Subcutaneous abdominal adipose tissue (tissue), 5 donors: ENCODE data around the gene STYXL2.

Experiments
- H3K27ac ChIP-seq: one replicate; pipeline ENCODE4 v1.7.0; 2013; ENCODE audit warnings: low read depth, mild to moderate bottlenecking, inconsistent platforms, low read length, moderate library complexity
- H3K27me3 ChIP-seq, 5 donors: one replicate each; pipeline ENCODE4 v1.7.0; 2013; ENCODE audit warnings: low read length in 5 of 5, inconsistent platforms in 1 of 5; ENCODE audit not compliant: control insufficient read depth in 5 of 5, insufficient read depth in 4 of 5
- H3K36me3 ChIP-seq, 5 donors: one replicate each; pipeline ENCODE4 v1.7.0; 2013; ENCODE audit warnings: low read length in 5 of 5; ENCODE audit not compliant: control insufficient read depth in 5 of 5, insufficient read depth in 5 of 5
- H3K4me1 ChIP-seq, 5 donors: one replicate each; pipeline ENCODE4 v1.7.0; 2013; ENCODE audit warnings: low read length in 5 of 5, mild to moderate bottlenecking in 3 of 5, moderate library complexity in 1 of 5; ENCODE audit not compliant: control insufficient read depth in 5 of 5, insufficient read depth in 5 of 5
- H3K4me3 ChIP-seq, 5 donors: one replicate each; pipeline ENCODE4 v1.7.0; 2013; ENCODE audit warnings: low read length in 5 of 5, low read depth in 1 of 5
- H3K9ac ChIP-seq, 5 donors: one replicate each; pipeline ENCODE4 v1.7.0; 2013; ENCODE audit warnings: low read length in 5 of 5, mild to moderate bottlenecking in 4 of 5, moderate library complexity in 3 of 5
- H3K9me3 ChIP-seq, 5 donors: one replicate each; pipeline ENCODE4 v1.7.0; 2013; ENCODE audit warnings: low read length in 5 of 5; ENCODE audit not compliant: control insufficient read depth in 5 of 5
- donor health status: healthy.
- donor health status: healthy.
- donor health status: healthy.
- donor health status: healthy.
- donor health status: healthy.

The STYXL2 gene

GRCh38 chr1:167088746-167089417 lies 5.0 kb upstream of the STYXL2 start:
- Histone ChIP-seq H3K4me1 (peaks cover 0 to 6% (median 0%) of the 10 kb centered on the region in 5 donors), H3K27ac (no peak overlapping the region), H3K9ac (no peak overlapping the region), H3K9me3 (no peaks in the 10 kb centered on the region), H3K4me3 (no peak overlapping the region), H3K36me3 (no peaks in the 10 kb centered on the region), H3K27me3 (no peaks in the 10 kb centered on the region)

GRCh38 chr1:167089939-167090313 lies 3.9 kb upstream of the STYXL2 start:
- H3K36me3 ChIP-seq = no peaks in the 10 kb centered on the region
- H3K9ac ChIP-seq = no peak overlapping the region
- no peak overlapping the region for H3K4me3 ChIP-seq
- peaks cover 0 to 3% (median 0%) of the 10 kb centered on the region in 5 donors for H3K27me3 ChIP-seq
- no peak overlapping the region for H3K27ac ChIP-seq
- peaks cover 0 to 10% (median 0%) of the 10 kb centered on the region in 5 donors for H3K4me1 ChIP-seq
- no peaks in the 10 kb centered on the region for H3K9me3 ChIP-seq

GRCh38 chr1:167090314-167090942 lies 3.4 kb upstream of the STYXL2 start, which contains the start of gene GPA33:
Gene GPA33 (minus strand): TSS chr1:167090377. CDS start chr1:167090287, 90 bp downstream.
- H3K4me1 ChIP-seq = peaks cover 0 to 14% (median 0%) of the 10 kb centered on the region in 5 donors
- H3K9ac ChIP-seq = no peak within 1 kb of the TSS
- no peaks in the 10 kb centered on the region for H3K9me3 ChIP-seq
- H3K27ac ChIP-seq = no peak within 1 kb of the TSS
- no peak within 1 kb of the TSS for H3K4me3 ChIP-seq
- no peaks in the 10 kb centered on the region for H3K36me3 ChIP-seq
- H3K27me3 ChIP-seq = peaks cover 0 to 4% (median 0%) of the 10 kb centered on the region in 5 donors

GRCh38 chr1:167092653-167093052 lies 1.2 kb upstream of the STYXL2 start:
- Histone ChIP-seq H3K9ac (no peak overlapping the region), H3K36me3 (no peaks in the 10 kb centered on the region), H3K4me1 (peaks cover 0 to 14% (median 0%) of the 10 kb centered on the region in 5 donors)

GRCh38 chr1:167094690-167095089 lies 815 bp downstream of the STYXL2 start:
- H3K9ac ChIP-seq = no peak overlapping the region
- H3K36me3 ChIP-seq = no peaks in the 10 kb centered on the region
- peaks cover 0 to 4% (median 0%) of the 10 kb centered on the region in 5 donors for H3K27me3 ChIP-seq
- no peak overlapping the region for H3K4me3 ChIP-seq
- H3K27ac ChIP-seq = no peak overlapping the region
- peaks cover 0 to 7% (median 0%) of the 10 kb centered on the region in 5 donors for H3K9me3 ChIP-seq
- peaks cover 0 to 14% (median 0%) of the 10 kb centered on the region in 5 donors for H3K4me1 ChIP-seq

More at GRCh38 chr1:167092653-167093052, 1.2 kb upstream of the STYXL2 start:
- no peak overlapping the region for H3K4me3 ChIP-seq
- no peak overlapping the region for H3K27ac ChIP-seq
- H3K27me3 ChIP-seq = peaks cover 0 to 4% (median 0%) of the 10 kb centered on the region in 5 donors
- peaks cover 0 to 7% (median 0%) of the 10 kb centered on the region in 5 donors for H3K9me3 ChIP-seq

- peaks cover 0 to 4% (median 0%) of the 10 kb centered on the region in 5 donors for H3K27me3 ChIP-seq
- H3K4me1 ChIP-seq = peaks cover 0 to 9% (median 0%) of the 10 kb centered on the region in 5 donors
- no peak overlapping the region for H3K27ac ChIP-seq
- peaks cover 0 to 7% (median 0%) of the 10 kb centered on the region in 5 donors for H3K9me3 ChIP-seq
- H3K4me3 ChIP-seq = no peak overlapping the region
- H3K36me3 ChIP-seq = no peaks in the 10 kb centered on the region
- no peak overlapping the region for H3K9ac ChIP-seq
These were observed 1.5 kb downstream of the STYXL2 start for GRCh38 chr1:167095368-167095767.

- Histone ChIP-seq H3K4me3 (no peak overlapping the region), H3K9me3 (peaks cover 0 to 7% (median 0%) of the 10 kb centered on the region in 5 donors), H3K27me3 (peaks cover 0 to 2% (median 0%) of the 10 kb centered on the region in 5 donors), H3K9ac (no peak overlapping the region), H3K27ac (no peak overlapping the region), H3K36me3 (no peaks in the 10 kb centered on the region), H3K4me1 (peaks cover 0 to 4% (median 0%) of the 10 kb centered on the region in 5 donors)
These were observed 6.0 kb downstream of the STYXL2 start for GRCh38 chr1:167099851-167100250.

- Histone ChIP-seq H3K27me3 (peaks cover 0 to 3% (median 0%) of the 10 kb centered on the region in 5 donors), H3K27ac (no peak overlapping the region), H3K4me1 (peaks cover 0 to 3% (median 0%) of the 10 kb centered on the region in 5 donors), H3K9ac (no peak overlapping the region), H3K36me3 (no peaks in the 10 kb centered on the region), H3K4me3 (no peak overlapping the region), H3K9me3 (peaks cover 0 to 7% (median 0%) of the 10 kb centered on the region in 5 donors)
These were observed 6.9 kb downstream of the STYXL2 start for GRCh38 chr1:167100730-167101129.

- no peak overlapping the region for H3K9ac ChIP-seq
- H3K9me3 ChIP-seq = peaks cover 0 to 6% (median 0%) of the 10 kb centered on the region in 5 donors
- H3K4me1 ChIP-seq = peaks cover 0 to 3% (median 0%) of the 10 kb centered on the region in 5 donors
- H3K27ac ChIP-seq = no peak overlapping the region
- peaks cover 0 to 5% (median 0%) of the 10 kb centered on the region in 5 donors for H3K27me3 ChIP-seq
- H3K4me3 ChIP-seq = no peak overlapping the region
- H3K36me3 ChIP-seq = no peaks in the 10 kb centered on the region
These were observed 7.9 kb downstream of the STYXL2 start for GRCh38 chr1:167101754-167102153.
